K562 treated with DMSO at 1 percent for 24 hours (cell line): ENCODE results near the gene GABRD. TPM values are rescaled to one million over a fixed set of nuclear protein-coding genes. Genes with fewer than 3 reads are reported as not detected.

Experiments used
- total RNA-seq: library from RNA; unstranded; fragments of 300-600 nt; gene quantifications from 2 replicates; pipeline ENCODE4 v1.2.3, GENCODE V29; 2022; ENCODE audit warnings: low read depth; ENCODE audit not compliant: insufficient read depth

The GABRD gene, protein sequence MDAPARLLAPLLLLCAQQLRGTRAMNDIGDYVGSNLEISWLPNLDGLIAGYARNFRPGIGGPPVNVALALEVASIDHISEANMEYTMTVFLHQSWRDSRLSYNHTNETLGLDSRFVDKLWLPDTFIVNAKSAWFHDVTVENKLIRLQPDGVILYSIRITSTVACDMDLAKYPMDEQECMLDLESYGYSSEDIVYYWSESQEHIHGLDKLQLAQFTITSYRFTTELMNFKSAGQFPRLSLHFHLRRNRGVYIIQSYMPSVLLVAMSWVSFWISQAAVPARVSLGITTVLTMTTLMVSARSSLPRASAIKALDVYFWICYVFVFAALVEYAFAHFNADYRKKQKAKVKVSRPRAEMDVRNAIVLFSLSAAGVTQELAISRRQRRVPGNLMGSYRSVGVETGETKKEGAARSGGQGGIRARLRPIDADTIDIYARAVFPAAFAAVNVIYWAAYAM
- not detected in 2 replicates for total RNA-seq

GRCh38 chr1:2019172-2019543 lies at the start of gene GABRD:
Gene GABRD, plus strand, starts transcription at chr1:2019345. Its CDS starts 79 bp downstream, at chr1:2019424.

GRCh38 chr1:2003541-2004131 lies 15.5 kb upstream of the GABRD start, which contains the start of gene CFAP74:
Gene CFAP74, minus strand, starts transcription at chr1:2003786. Its CDS starts 12,830 bp downstream, at chr1:1990956.

DNA sequence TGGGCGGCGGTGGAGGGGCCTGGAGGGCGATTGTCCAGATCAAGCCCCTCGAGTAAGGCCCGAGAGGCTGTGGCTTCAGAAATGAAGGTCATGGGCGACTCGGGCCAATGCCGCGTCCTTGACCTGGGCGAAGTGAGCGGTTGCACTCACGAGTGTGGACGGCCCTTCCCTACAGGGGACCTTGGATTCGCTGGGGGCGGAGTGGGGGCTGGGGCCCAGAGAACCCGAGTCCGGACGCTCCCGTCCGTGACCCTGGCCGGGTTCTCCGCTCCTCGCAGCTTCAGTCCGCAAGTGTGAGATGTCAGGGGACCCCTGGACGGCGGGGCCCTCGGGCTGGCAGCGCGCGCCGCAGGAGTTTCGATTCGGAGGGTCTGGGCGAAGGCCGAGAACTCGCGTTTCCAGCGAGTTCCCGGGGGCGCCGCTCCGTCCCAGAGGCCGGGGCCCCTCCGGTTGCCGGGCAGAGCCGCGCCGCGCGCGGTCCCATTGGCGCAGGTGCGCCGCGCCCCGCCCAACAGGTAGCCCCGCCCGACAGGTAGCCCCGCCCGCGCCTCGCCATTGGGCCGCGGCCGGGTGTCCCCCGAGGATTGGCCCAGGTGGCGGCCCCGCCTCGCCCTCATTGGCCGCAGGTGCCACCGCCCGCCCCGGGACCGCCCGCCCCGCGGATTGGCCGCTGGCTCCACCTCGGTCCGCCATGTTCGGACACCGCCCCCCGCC lies 30.7 kb downstream of the GABRD start, which contains the start of gene PRKCZ:
Gene PRKCZ, plus strand, starts transcription at position 694 of the 714 bp plus-strand sequence. CDS start 220 bp downstream, outside the sequence.

Other genes starting within 250 kb of the GABRD start
- 92.6 and 99.6 TPM in 2 replicates for gene NADK, start 240.9 kb upstream of the GABRD start, total RNA-seq
- 233 and 242 TPM in 2 replicates for gene GNB1, start 128.3 kb upstream of the GABRD start, total RNA-seq
- not detected in 2 replicates for gene CALML6, start 104.1 kb upstream of the GABRD start, total RNA-seq
- gene TMEM52, start 100.1 kb upstream of the GABRD start, total RNA-seq, result 4.1 and 4.2 TPM in 2 replicates
- 0.32 TPM in 1 of 2 replicates, not detected in the other for gene CFAP74, start 15.6 kb upstream of the GABRD start, total RNA-seq
- gene PRKCZ, start 31.1 kb downstream of the GABRD start, total RNA-seq, result 5.0 and 5.7 TPM in 2 replicates
- 293 and 305 TPM in 2 replicates for gene FAAP20, start 175.4 kb downstream of the GABRD start, total RNA-seq
- 36.1 and 36.9 TPM in 2 replicates for gene SKI, start 209.0 kb downstream of the GABRD start, total RNA-seq